Measurements from ENCODE around the gene HEPN1. TPM values are rescaled to one million over a fixed set of nuclear protein-coding genes. Genes with fewer than 3 reads are reported as not detected.

HEPN1 gene
- total and polyA plus RNA-seq, 2 of the 8 experiments (the other 6 are each of a cell fraction or from before 2014, with no cell fraction given): not detected

- Histone ChIP-seq H4K5ac (ENCODE audit: insufficient read length, low read depth, low read length) (no peak overlapping the region), H2BK12ac (ENCODE audit: low read depth, low read length) (no peak overlapping the region), H3K4me1 (replicated peaks in 1 of 4; ENCODE audit: control insufficient read depth in 3 of 4, insufficient read depth in 4 of 4, low read length in 3 of 4) (peaks cover 0 to 3% (median 0%) of the 10 kb centered on the region in 4 experiments; a peak in 1 of 7 replicates), H3K27me3 (replicated peaks in 1 of 4; ENCODE audit: control insufficient read depth in 3 of 4, extremely low read depth in 1 of 4, insufficient read depth in 3 of 4, low read length in 3 of 4) (peaks cover 0 to 3% (median 0%) of the 10 kb centered on the region in 4 experiments; a peak in 1 of 7 replicates), H3K27ac (ENCODE audit: low read depth, low read length) (no peak overlapping the region), H3K4me2 (ENCODE audit: insufficient read depth in 1 of 2, low read depth in 2 of 2, low read length in 2 of 2) (no peak overlapping the region), H3K79me1 (ENCODE audit: low read depth, low read length) (no peaks in the 10 kb centered on the region), H3K4me3 (ENCODE audit: extremely low read depth in 1 of 4, insufficient read depth in 2 of 4, low read depth in 3 of 4, low read length in 4 of 4) (no peak overlapping the region), H3K79me2 (ENCODE audit: control insufficient read depth in 1 of 2, insufficient read depth in 2 of 2, low read length in 2 of 2) (no peaks in the 10 kb centered on the region), H3K9me3 (ENCODE audit: insufficient read depth in 2 of 2, low read depth in 1 of 2, low read length in 1 of 2) (no peaks in the 10 kb centered on the region), H2BK15ac (ENCODE audit: low read length) (no peak overlapping the region), H2AFZ (ENCODE audit: low read length) (no peak overlapping the region), H3K18ac (ENCODE audit: extremely low read depth, low read length) (no peak overlapping the region), H3K23me2 (ENCODE audit: low read depth, low read length) (no peaks in the 10 kb centered on the region), H2BK20ac (ENCODE audit: low read length) (no peak overlapping the region), H2BK5ac (ENCODE audit: low read depth, low read length) (no peak overlapping the region), H2BK120ac (replicated peaks; ENCODE audit: low read depth, low read length) (no peak overlapping the region), H3K14ac (ENCODE audit: insufficient read length) (no peak overlapping the region), H3K36me3 (ENCODE audit: control insufficient read depth in 2 of 4, insufficient read depth in 4 of 4, low read length in 3 of 4) (no peaks in the 10 kb centered on the region), H4K91ac (replicated peaks; ENCODE audit: insufficient read length, low read length) (no peak overlapping the region), H3K23ac (ENCODE audit: insufficient read length) (no peak overlapping the region), H3K9ac (replicated peaks in 1 of 4; ENCODE audit: extremely low read depth in 1 of 4, low read depth in 3 of 4, low read length in 3 of 4) (no peak overlapping the region), H3K4ac (replicated peaks; ENCODE audit: insufficient read length, low read depth, low read length) (no peak overlapping the region), H2AK5ac (ENCODE audit: low read depth, low read length) (no peak overlapping the region), H4K8ac (ENCODE audit: extremely low read depth, insufficient read depth, low read length) (no peak overlapping the region), H3K56ac (replicated peaks; ENCODE audit: insufficient read length, low read depth, low read length) (no peak overlapping the region), H4K20me1 (replicated peaks in 1 of 2; ENCODE audit: control insufficient read depth in 1 of 2, insufficient read depth in 2 of 2, low read length in 2 of 2) (no peaks in the 10 kb centered on the region)
- ChIA-PET POLR2A (ENCODE audit: partially characterized antibody) (no interaction called here), CTCF (ENCODE audit: partially characterized antibody) (interaction anchor here (0.8 to 2.5 kb wide), 8 partner anchors 10 to 292 kb away, joined by 3 to 9 read pairs (median 4); no protein-coding TSS in a partner anchor)
- no peak for DNase-seq (ENCODE audit: low read depth in 1 of 2, low spot score in 2 of 2)
- no peak for FAIRE-seq
- WGBS, 2 experiments (ENCODE audit: extremely low coverage in 1 of 2, insufficient coverage in 1 of 2, insufficient read length in 1 of 2, insufficient replicate concordance in 2 of 2, low coverage in 1 of 2, low lambda C conversion rate in 2 of 2, missing lambda C conversion rate in 1 of 2): 79% methylated on average over 6 of the region's 6 CpGs; no CpG with 5 or more reads in 1 of the 2 experiments
- TF ChIP-seq JUN (IDR thresholded peaks at IDR 0.05; ENCODE audit: low read depth, low read length): no peak
- no peak for TF ChIP-seq POU5F1 (IDR thresholded peaks at IDR 0.05; ENCODE audit: low read depth, low read length)
- no peak for TF ChIP-seq TBP (IDR thresholded peaks at IDR 0.05; ENCODE audit: low read depth, low read length)
- TF ChIP-seq HDAC2 (IDR thresholded peaks at IDR 0.05; ENCODE audit: borderline replicate concordance in 1 of 2, low read depth in 2 of 2, low read length in 2 of 2): no peak
- TF ChIP-seq SP1 (IDR thresholded peaks at IDR 0.05; ENCODE audit: low read depth, low read length): no peak
Measured at GRCh38 chr11:124942466-124943253, 23.6 kb downstream of the HEPN1 start.
